ENCODE results near the gene CCDC82. TPM values are rescaled to one million over a fixed set of nuclear protein-coding genes. Genes with fewer than 3 reads are reported as not detected.
"Not testable (repeated sequence)": the region's sequence is repeated elsewhere in the genome, so short reads cannot be mapped to it uniquely, and the experiment has no call there.

The CCDC82 gene
- 20.8 and 22.2 TPM in 2 replicates for total RNA-seq
- long read RNA-seq, full-length matches to known transcripts, result 86 of 108 reads
- long read RNA-seq, partial matches to known transcripts, result 8 of 108 reads
- long read RNA-seq, other reads (novel, unspliced or antisense), result 14 of 108 reads

DNA sequence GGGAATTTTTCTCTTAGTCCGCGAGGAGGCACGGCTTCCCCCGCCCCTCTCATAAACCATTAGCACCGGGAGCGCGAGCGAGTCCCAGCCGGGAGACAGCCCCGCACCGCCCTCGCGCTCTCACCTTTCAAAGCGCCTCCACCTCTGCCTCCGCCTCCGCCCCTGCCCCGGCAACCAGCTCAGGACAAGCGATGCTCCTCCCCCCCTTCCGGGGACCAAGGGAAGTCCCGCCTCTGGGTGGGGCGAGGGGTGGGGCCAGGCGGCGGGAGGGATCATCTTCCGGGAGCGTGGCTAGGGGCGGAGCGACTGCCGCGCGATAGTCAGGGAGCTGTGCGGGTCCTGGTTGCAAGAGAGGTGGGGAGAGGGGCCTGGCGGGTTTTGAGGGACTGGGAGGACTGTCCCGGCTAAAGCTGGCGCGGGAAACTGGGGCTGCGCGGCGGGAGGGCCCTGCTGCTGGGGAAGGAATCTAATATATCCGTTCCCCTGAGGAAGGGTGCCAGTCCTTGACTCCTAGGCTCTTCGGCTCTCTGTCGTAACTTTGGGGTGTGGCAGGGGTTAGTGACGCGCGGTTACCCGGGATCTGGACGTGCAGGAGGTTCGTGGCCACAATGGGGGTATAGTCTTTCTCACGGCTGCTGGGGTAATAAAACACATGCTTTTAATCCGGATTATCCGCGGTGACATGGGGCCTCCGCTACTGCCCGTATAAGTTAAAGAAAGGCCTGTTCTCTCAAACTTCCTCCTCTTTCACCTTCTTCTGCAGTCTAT, at the start of gene CCDC82, which contains the start of gene JRKL:
CCDC82 (minus strand) TSS at position 193 of the 768 bp plus-strand sequence. CDS start 5,165 bp downstream, outside the sequence.
JRKL (plus strand) TSS at position 294 of the 768 bp plus-strand sequence. CDS start 637 bp downstream, outside the sequence.
- Mint-ChIP-seq H3K4me3 (ENCODE audit: unreplicated experiment) (peak within 1 kb of the TSS; percentile 96), H3K4me1 (ENCODE audit: unreplicated experiment) (peaks cover 40% of the 10 kb centered on the region), H3K27ac (ENCODE audit: unreplicated experiment) (peak within 1 kb of the TSS; percentile 96), H3K27me3 (ENCODE audit: unreplicated experiment) (no peaks in the 10 kb centered on the region), H3K36me3 (ENCODE audit: unreplicated experiment) (peaks cover 8% of the 10 kb centered on the region), H3K9me3 (ENCODE audit: unreplicated experiment) (no peaks in the 10 kb centered on the region)
- peak; percentile 99 for DNase-seq (ENCODE audit: extremely low spot score, unreplicated experiment)
- TF ChIP-seq, protein P1, sequence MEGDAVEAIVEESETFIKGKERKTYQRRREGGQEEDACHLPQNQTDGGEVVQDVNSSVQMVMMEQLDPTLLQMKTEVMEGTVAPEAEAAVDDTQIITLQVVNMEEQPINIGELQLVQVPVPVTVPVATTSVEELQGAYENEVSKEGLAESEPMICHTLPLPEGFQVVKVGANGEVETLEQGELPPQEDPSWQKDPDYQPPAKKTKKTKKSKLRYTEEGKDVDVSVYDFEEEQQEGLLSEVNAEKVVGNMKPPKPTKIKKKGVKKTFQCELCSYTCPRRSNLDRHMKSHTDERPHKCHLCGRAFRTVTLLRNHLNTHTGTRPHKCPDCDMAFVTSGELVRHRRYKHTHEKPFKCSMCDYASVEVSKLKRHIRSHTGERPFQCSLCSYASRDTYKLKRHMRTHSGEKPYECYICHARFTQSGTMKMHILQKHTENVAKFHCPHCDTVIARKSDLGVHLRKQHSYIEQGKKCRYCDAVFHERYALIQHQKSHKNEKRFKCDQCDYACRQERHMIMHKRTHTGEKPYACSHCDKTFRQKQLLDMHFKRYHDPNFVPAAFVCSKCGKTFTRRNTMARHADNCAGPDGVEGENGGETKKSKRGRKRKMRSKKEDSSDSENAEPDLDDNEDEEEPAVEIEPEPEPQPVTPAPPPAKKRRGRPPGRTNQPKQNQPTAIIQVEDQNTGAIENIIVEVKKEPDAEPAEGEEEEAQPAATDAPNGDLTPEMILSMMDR (IDR thresholded peaks at IDR 0.05), result no peak

DNA sequence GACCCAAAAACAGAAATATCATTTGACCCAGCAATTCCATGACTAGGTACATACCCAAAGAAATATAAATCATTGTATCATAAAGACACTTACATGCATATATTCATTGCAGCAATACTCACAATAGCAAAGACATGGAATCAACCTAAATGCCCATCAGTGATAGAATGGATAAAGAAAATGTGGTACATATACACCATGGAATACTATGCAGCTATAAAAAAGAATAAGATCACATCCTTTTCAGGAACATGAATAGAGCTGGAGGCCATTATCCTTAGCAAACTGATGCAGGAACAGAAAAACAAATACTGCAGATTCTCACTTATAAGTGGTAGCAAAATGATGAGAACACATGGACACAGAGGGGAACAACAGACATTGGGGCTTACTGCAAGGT, 42.9 kb upstream of the CCDC82 start:
- H3K27me3 Mint-ChIP-seq (ENCODE audit: unreplicated experiment), result peaks cover 81% of the 10 kb centered on the region
- H3K27ac Mint-ChIP-seq (ENCODE audit: unreplicated experiment); H3K36me3 Mint-ChIP-seq (ENCODE audit: unreplicated experiment); H3K4me1 Mint-ChIP-seq (ENCODE audit: unreplicated experiment); H3K4me3 Mint-ChIP-seq (ENCODE audit: unreplicated experiment); DNase-seq (ENCODE audit: extremely low spot score, unreplicated experiment): not testable (repeated sequence)
- H3K9me3 Mint-ChIP-seq (ENCODE audit: unreplicated experiment), result peaks cover 13% of the 10 kb centered on the region

DNA sequence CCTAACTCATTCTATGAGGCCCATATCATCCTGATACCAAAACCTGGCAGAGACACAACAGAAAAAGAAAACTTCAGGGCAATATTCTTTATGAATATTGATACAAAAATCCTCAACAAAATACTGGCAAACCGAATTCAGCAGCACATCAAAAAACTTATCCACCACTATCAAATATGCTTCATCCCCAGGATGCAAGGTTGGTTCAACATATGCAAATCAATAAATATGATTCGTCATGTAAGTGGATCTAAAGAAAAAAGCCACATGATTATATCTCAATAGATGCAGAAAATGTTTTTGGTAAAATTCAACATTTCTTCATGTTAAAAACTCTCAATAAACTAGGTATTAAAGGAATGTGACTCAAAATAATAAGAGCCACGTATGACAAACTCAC, 41.0 kb upstream of the CCDC82 start:
- no peak for DNase-seq (ENCODE audit: extremely low spot score, unreplicated experiment)
- TF ChIP-seq, protein P1 (IDR thresholded peaks at IDR 0.05), result no peak
- peaks cover 73% of the 10 kb centered on the region for H3K27me3 Mint-ChIP-seq (ENCODE audit: unreplicated experiment)
- peaks cover 13% of the 10 kb centered on the region for H3K9me3 Mint-ChIP-seq (ENCODE audit: unreplicated experiment)
- H3K36me3 Mint-ChIP-seq (ENCODE audit: unreplicated experiment), result peaks cover 5% of the 10 kb centered on the region
- H3K4me1 Mint-ChIP-seq (ENCODE audit: unreplicated experiment), result peaks cover 7% of the 10 kb centered on the region
- no peak overlapping the region for H3K4me3 Mint-ChIP-seq (ENCODE audit: unreplicated experiment)
- H3K27ac Mint-ChIP-seq (ENCODE audit: unreplicated experiment), result no peak overlapping the region

DNA sequence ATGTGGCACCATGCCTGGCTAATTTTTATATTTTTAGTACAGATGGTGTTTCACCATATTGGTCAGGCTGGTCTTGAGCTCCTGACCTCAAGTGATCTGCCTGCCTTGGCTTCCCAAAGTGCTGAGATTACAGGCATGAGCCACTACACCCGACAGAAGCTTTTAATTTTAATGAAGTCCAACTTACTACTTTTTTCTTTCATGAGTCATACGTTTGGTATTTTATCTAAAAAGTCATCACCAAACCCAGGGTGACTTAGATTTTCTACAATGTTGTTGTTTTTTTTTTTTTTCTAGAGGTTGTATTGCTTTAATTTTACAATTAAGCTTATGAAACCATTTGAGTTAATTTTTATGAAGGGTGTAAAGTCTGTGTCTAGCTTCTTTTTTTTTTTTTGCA, 35.0 kb upstream of the CCDC82 start:
- Mint-ChIP-seq H3K9me3 (ENCODE audit: unreplicated experiment) (peaks cover 8% of the 10 kb centered on the region), H3K27me3 (ENCODE audit: unreplicated experiment) (peaks cover 49% of the 10 kb centered on the region), H3K27ac (ENCODE audit: unreplicated experiment) (no peak overlapping the region), H3K36me3 (ENCODE audit: unreplicated experiment) (peaks cover 2% of the 10 kb centered on the region), H3K4me1 (ENCODE audit: unreplicated experiment) (peaks cover 7% of the 10 kb centered on the region), H3K4me3 (ENCODE audit: unreplicated experiment) (no peak overlapping the region)
- TF ChIP-seq, protein P1 (IDR thresholded peaks at IDR 0.05), result no peak
- no peak for DNase-seq (ENCODE audit: extremely low spot score, unreplicated experiment)

DNA sequence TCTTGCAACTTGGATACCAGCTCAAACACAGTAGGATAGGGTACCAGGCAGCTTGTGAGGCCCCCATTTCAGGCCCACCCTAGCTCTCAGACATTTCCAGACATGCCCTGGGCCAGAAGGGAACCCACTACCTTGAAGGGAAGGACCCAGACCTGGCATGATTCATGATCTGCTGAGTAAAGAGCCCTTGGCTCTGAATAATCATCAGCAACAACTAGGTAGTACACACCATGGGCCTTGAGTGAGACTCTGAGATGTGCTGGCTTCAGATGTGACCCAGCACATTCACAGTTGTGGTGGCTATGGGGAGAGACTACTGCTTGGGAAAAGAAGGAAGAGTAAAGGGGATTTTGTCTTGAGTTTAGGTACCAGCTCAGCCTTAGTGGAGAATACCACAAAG, 23.7 kb upstream of the CCDC82 start:
- Mint-ChIP-seq H3K4me3 (ENCODE audit: unreplicated experiment) (no peak overlapping the region), H3K27me3 (ENCODE audit: unreplicated experiment) (peaks cover 26% of the 10 kb centered on the region), H3K4me1 (ENCODE audit: unreplicated experiment) (peaks cover 4% of the 10 kb centered on the region), H3K9me3 (ENCODE audit: unreplicated experiment) (no peaks in the 10 kb centered on the region), H3K36me3 (ENCODE audit: unreplicated experiment) (no peaks in the 10 kb centered on the region), H3K27ac (ENCODE audit: unreplicated experiment) (no peak overlapping the region)
- no peak for DNase-seq (ENCODE audit: extremely low spot score, unreplicated experiment)
- TF ChIP-seq, protein P1 (IDR thresholded peaks at IDR 0.05), result no peak

Data from osteocyte (in vitro differentiated cells).